ENCODE results near the gene PGAM1.
"Not testable (repeated sequence)": the region's sequence is repeated elsewhere in the genome, so short reads cannot be mapped to it uniquely, and the experiment has no call there.

Gene PGAM1

GRCh38 chr10:97454330-97455036 lies 28.5 kb downstream of the PGAM1 start:
- peak in 5 of 51 donors; percentile 5 to 17 (median 15) for DNase-seq

DNA sequence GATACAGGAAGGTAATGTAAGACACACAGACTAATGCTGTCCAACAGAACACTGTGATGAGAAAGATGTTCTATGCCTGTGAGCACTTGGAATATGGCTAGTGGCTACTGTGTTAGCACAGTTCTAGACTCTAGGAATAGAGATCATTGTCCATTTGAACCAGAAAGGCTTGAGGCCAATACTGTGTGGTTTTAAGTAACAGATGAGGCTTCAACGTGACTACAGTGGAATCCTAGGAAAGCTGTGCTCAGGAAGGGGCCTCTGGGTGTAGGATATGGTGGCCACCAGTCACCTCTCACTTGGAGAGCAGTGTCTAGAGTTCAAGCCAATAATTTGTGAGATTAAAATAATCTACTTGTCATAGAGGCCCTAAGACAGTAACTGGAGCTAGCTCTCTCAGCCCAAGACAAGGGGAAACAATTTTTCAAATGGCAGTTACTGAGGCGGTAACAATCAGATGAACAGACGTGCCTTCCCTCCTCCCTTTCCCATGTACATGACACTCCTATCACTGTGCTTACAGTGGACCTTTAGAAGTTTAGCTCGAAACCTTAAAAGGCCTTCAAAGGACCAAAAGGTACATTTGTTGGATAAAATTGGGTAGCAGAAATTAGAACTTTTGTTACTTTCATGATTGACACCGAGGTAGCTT lies 30.2 kb downstream of the PGAM1 start:
- DNase-seq, result no peak

DNA sequence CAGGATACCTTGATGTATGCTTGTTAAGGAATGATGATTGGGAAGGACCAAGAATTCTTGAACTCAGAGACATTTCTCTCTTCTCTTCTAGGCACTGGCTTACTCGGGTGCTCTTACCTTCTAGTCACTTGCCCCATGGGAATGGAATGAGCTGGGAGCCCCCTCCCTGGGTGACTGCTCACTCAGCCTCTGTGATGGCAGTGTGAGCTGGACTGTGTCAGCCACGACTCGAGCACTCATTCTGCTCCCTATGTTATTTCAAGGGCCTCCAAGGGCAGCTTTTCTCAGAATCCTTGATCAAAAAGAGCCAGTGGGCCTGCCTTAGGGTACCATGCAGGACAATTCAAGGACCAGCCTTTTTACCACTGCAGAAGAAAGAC lies 30.7 kb downstream of the PGAM1 start:
- peak in 1 of 51 donors; percentile 4 for DNase-seq

DNA sequence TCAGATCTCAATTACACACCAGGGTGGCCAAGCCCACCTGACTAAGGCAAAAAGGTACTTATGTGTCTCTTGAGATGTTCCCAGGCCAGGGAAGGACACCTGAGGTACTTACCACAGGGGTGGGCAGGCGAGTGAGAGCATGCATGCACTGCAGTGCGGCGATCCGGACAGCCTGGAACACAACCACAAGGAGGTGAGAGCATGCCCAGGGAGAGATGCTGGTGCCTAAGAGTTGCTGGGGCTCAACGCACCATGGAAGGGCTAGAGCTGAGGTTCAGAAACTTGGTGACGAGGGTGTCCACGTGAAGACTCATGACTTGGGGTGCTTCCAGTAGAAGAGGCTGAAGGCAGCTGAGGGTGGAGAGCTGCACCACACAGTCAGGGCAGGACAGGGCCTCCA lies 33.1 kb downstream of the PGAM1 start:
- no peak for DNase-seq

DNA sequence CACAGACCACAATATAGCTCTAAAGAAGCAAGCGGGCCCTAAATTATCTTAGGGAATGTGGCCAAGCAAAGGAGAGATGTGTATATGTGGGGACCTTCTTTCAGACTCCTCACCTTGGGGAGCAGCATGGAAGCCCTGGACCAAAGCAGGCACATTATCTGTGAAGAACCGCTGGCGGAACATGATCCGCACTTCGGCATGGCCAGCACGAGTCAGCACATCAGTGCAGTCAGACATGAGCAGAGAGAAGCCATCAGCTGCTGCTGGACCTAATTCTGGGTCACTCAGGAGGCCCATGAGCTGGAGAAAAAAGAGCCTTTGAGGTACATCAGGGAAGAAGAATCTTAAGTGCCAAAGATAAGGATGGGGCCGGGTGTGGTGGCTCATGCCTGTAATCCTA lies 33.9 kb downstream of the PGAM1 start:
- DNase-seq, result no peak

GRCh38 chr10:97462309-97462708 lies 36.3 kb downstream of the PGAM1 start:
- DNase-seq, result no peak

GRCh38 chr10:97463363-97464132 lies 37.6 kb downstream of the PGAM1 start:
- DNase-seq, result peak in 22 of 51 donors; percentile 5 to 55 (median 16)

DNA sequence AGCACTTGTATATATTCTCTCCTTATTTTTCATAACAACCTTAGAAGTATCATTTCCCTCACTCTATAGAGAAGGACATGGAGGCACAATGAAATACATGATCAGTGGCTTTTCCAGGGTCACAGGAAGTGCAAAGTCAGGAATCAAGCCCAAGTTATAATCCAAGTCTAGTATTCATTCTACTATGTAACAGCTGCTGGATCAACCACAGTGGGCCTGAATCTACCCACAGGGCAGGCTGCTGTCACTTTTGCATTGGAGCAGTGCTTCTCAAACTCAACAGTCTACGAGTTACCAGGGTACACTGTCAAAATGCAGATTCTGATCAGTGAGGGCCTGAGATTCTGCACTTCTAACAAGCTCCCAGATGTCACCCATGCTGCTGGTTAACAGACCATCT lies 38.2 kb downstream of the PGAM1 start:
- no peak for DNase-seq

- no peak for DNase-seq
Observed at GRCh38 chr10:97465982-97466381, 40.0 kb downstream of the PGAM1 start.

DNA sequence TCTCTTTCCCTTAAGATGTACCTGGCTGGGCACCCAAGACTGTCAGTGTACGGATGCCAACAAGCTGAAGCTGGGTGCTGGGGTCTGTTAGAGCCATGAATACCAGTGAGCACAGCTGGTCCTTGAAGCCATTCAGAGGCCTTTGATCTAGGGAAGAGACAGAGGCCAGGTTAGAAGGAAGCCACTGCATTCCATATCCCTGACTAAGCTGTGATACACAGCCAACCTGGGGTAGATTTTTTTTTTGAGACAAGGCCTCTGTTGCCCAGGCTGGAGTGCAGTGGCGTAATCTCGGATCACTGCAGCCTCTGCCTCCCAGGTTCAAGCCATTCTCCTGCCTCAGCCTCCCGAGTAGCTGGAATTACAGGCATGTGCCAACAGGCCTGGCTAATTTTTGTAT lies 40.8 kb downstream of the PGAM1 start:
- DNase-seq, result no peak

GRCh38 chr10:97468162-97468561 lies 42.2 kb downstream of the PGAM1 start:
- no peak for DNase-seq

- not testable (repeated sequence) for DNase-seq
Observed at GRCh38 chr10:97468781-97469180, 42.8 kb downstream of the PGAM1 start.

DNA sequence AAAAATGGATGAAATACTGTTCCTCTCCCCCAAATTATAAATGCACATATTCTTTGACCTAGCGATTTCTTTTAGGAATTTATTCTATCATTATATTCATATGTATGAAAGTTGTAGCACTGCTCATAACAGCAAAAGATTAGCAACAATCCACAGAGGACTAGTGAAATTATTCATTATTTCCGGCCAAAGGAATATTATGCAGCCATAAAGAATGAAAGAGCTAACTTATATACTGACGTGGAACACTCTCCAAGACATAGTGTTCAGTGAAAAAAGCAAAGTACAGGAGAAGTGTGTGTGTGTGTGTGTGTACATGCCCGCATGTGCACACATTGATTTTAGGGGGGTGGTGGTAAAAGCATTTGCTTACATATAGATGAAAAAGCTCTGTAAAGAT lies 48.9 kb downstream of the PGAM1 start:
- DNase-seq, result no peak

DNA sequence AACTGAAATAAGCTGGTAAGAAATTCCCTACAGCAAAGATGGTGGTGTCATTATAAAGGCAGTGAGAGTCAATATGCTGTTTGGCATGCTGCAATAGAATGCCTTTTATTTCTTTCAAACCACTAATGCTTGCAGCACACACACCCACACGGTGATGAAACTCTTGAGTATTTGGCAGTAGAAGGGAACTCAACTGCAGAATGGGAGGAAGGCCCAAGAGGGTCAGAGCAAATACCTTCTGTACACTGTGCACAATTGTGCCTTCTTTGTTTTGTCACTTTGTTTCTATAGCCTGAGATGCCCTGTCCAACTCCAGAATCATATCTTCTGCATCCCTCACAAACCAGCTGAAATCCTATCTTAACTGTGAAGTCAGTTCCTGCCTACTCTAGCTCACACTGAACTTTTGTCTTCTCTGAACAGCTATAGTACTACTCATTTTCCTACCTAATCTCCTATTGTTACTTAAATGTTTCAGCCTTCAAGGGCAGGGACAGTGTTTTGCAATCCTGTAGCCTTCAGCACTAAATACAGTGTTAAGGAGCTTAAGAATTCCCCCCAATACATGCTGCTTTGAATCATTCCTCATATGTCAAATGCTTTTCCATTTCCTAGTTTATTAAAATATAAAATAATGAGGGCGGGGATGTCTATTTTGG lies 50.1 kb downstream of the PGAM1 start:
- peak in 2 of 51 donors; percentile 11 to 16 for DNase-seq

DNA sequence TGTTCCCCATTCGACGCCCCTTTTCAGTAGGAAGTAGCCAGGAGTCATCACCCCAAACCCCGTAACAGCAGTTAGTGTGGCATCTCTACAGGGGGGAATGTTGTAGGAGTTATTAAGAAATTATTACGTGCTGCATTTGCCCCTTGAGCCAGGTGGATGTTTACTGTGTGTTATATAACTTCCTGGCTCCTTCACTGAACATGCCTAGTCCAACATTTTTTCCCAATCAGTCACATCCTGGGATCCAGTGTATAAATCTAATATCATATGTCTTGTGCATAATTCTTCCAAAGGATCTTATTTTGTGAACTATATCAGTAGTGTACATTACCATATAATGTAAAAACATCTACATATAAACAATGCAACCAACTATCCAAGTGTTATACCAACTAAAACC lies 53.4 kb downstream of the PGAM1 start:
- DNase-seq, result not testable (repeated sequence)

DNA sequence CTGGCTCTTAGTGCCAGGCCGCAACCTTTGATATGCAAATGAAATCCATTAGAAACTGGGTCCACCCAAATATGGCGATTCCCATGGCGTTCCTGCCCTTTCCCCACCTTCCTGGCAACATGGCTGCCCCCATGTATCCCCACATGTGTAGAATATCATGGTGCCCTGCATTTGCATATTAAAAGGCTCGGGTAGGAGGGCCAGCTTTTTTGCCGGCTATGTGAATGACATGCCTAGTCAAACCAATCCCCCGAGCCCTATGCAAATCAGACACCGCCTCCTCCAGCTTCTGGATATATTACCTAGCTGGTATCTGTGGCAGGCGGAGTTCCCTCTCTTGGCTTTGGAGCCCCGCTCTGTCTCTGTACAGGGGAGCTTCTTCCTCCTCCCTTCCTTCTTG lies 53.9 kb downstream of the PGAM1 start:
- DNase-seq, result no peak

DNA sequence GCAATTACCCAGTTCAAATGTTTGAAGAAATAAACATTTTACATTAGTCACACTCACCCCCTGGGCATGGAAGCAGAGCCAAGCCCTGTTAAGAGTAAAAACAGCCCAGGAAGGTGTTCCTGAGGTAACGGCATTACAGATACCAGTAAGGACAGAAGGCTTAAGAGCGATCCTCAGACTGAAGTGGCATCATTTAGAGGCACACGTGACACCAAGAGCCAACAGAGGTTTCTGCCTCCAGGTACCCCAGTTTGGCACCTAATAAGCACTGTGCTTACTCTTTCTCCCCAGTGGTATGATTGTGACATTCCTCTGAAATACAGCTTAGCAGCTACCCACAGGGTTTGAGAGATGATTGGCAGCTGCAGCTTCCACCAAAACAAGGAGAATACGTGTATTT lies 55.1 kb downstream of the PGAM1 start:
- DNase-seq, result no peak

GRCh38 chr10:97482381-97482780 lies 56.4 kb downstream of the PGAM1 start:
- DNase-seq, result no peak
